Neural cell (in vitro differentiated cells): ENCODE measurements around the gene PBX2. TPM values are rescaled to one million over a fixed set of nuclear protein-coding genes. Genes with fewer than 3 reads are reported as not detected.
A peak's percentile ranks its signal among the peaks of the same experiment; 100 is the strongest.

Experiments
- H2AFZ ChIP-seq: fragments of 200-600, 300-800 bp; sonication (generic), shearing (Covaris generic); 2 replicates; pipeline ENCODE4 v1.6.0; 2014; ENCODE audit warnings: low read depth, mild to moderate bottlenecking, antibody characterized with exemption, low read length, moderate library complexity
- H3F3A ChIP-seq: fragments of 200-600 bp; shearing (Covaris generic); 2 replicates; pipeline ENCODE4 v1.6.1; 2016; ENCODE audit warnings: mild to moderate bottlenecking, moderate library complexity, mixed read lengths, antibody characterized with exemption, low read length; ENCODE audit not compliant: insufficient read depth, poor library complexity, severe bottlenecking
- H3K27ac ChIP-seq: fragments of 200-600, 300-800 bp; sonication (generic), shearing (Covaris generic); 2 replicates; pipeline ENCODE4 v1.5.1; 2014; ENCODE audit warnings: mild to moderate bottlenecking, low read length, moderate library complexity
- H3K27me3 ChIP-seq: fragments of 300-800, 200-600 bp; sonication (generic), shearing (Covaris generic); 2 replicates; pipeline ENCODE4 v1.6.0; 2014; ENCODE audit warnings: mild to moderate bottlenecking, low read depth, low read length, moderate library complexity; ENCODE audit not compliant: insufficient read depth
- H3K36me3 ChIP-seq: fragments of 300-800, 200-600 bp; sonication (generic), shearing (Covaris generic); 2 replicates; pipeline ENCODE4 v1.5.1; 2014; ENCODE audit warnings: mild to moderate bottlenecking, antibody characterized with exemption, low read length, moderate library complexity; ENCODE audit not compliant: insufficient read depth
- H3K4me2 ChIP-seq: fragments of 300-800, 200-600 bp; sonication (generic), shearing (Covaris generic); 2 replicates; pipeline ENCODE4 v1.6.0; 2014; ENCODE audit warnings: mild to moderate bottlenecking, low read length
- H3K4me3 ChIP-seq: fragments of 300-800, 200-600 bp; sonication (generic), shearing (Covaris generic); 2 replicates; pipeline ENCODE4 v1.5.1; 2014; ENCODE audit warnings: mild to moderate bottlenecking, low read length, moderate library complexity
- H3K79me2 ChIP-seq: fragments of 200-600 bp; shearing (Covaris generic); replicated peaks from 2 replicates; pipeline ENCODE4 v1.6.0; 2014; ENCODE audit warnings: mild to moderate bottlenecking, low read length, moderate library complexity; ENCODE audit not compliant: insufficient read depth
- H3K9ac ChIP-seq: fragments of 300-800, 200-600 bp; sonication (generic), shearing (Covaris generic); 2 replicates; pipeline ENCODE4 v1.6.1; 2016; ENCODE audit warnings: mild to moderate bottlenecking, low read length, mixed read lengths
- H3K9me2 ChIP-seq: fragments of 200-600 bp; shearing (Covaris generic); 2 replicates; pipeline ENCODE4 v1.6.1; 2016; ENCODE audit warnings: mild to moderate bottlenecking, low read length, mixed read lengths; ENCODE audit not compliant: insufficient read depth
- H3K9me3 ChIP-seq: fragments of 200-600, 300-800 bp; sonication (generic), shearing (Covaris generic); 2 replicates; pipeline ENCODE4 v1.6.1; 2016; ENCODE audit warnings: mild to moderate bottlenecking, mixed run types, low read length, moderate library complexity, mixed read lengths
- H4K20me1 ChIP-seq: fragments of 200-600 bp; shearing (Covaris generic); 2 replicates; pipeline ENCODE4 v1.6.1; 2016; ENCODE audit warnings: mild to moderate bottlenecking, mixed run types; ENCODE audit not compliant: insufficient read depth
- CTCF ChIP-seq: fragments of 450-650 bp; IDR thresholded peaks from 2 replicates; pipeline ENCODE4 v1.5.1; 2014; ENCODE audit warnings: antibody characterized with exemption, mild to moderate bottlenecking, moderate library complexity; ENCODE audit not compliant: poor library complexity, severe bottlenecking
- EP300 ChIP-seq: fragments of 450-650 bp; conservative IDR thresholded peaks from 2 replicates; pipeline ENCODE4 v1.6.1; 2014; ENCODE audit warnings: antibody characterized with exemption, mild to moderate bottlenecking, moderate library complexity; ENCODE audit not compliant: poor library complexity, severe bottlenecking
- EZH2 ChIP-seq: fragments of 200-600, 300-800 bp; shearing (Covaris generic), sonication (generic); IDR thresholded peaks from 2 replicates; pipeline ENCODE4 v1.6.1; 2014; ENCODE audit warnings: antibody characterized with exemption, low read length, borderline replicate concordance, mild to moderate bottlenecking; ENCODE audit not compliant: insufficient read depth, poor library complexity, severe bottlenecking
- MXI1 ChIP-seq: fragments of 450-650 bp; conservative IDR thresholded peaks from 2 replicates; pipeline ENCODE4 v1.6.1; 2014; ENCODE audit warnings: antibody characterized with exemption, mild to moderate bottlenecking; ENCODE audit not compliant: poor library complexity, severe bottlenecking
- POLR2AphosphoS5 ChIP-seq: IDR thresholded peaks from 2 replicates; pipeline ENCODE4 v1.6.1; 2012
- RAD21 ChIP-seq: fragments of 450-650 bp; conservative IDR thresholded peaks from 2 replicates; pipeline ENCODE4 v1.6.1; 2014; ENCODE audit warnings: antibody characterized with exemption, mild to moderate bottlenecking, moderate library complexity
- SMC3 ChIP-seq: fragments of 450-650 bp; conservative IDR thresholded peaks from 2 replicates; pipeline ENCODE4 v1.6.1; 2014; ENCODE audit warnings: antibody characterized with exemption, mild to moderate bottlenecking, moderate library complexity; ENCODE audit not compliant: poor library complexity
- TAF1 ChIP-seq: IDR thresholded peaks from 2 replicates; pipeline ENCODE4 v1.6.1; 2012; ENCODE audit warnings: low read depth
- polyA plus RNA-seq: library from polyadenylated mRNA; depleted of rRNA; stranded (reverse); fragments of >200 nt; gene quantifications from 2 replicates; pipeline ENCODE4 v1.2.3, GENCODE V29; 2014
- TF ChIP-seq, protein P1 (sequence below): IDR thresholded peaks from 2 replicates; pipeline ENCODE4 v1.6.1; 2012; ENCODE audit warnings: borderline replicate concordance

Gene PBX2
- polyA plus RNA-seq, 1 donor from 2014 or later: 53.2 TPM

DNA sequence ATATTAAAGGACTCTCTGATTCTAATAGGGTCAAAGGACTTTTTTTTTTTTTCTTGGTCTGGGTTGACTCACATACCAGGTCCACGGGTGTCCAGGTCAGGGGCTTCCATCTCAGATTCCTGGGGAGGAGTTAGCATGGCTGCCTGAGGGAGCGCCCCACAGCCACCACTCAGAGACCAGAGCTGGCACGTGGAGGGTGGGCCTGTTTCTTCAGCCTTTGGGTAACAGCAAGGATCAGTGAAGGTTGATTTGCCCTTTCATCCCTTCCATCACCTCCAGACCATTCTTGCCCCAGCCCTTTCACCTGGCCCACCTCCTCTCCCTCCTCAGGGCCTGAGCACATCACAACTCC is 8.3 kb upstream of the PBX2 start:
- no peak overlapping the region for H2AFZ ChIP-seq
- no peak overlapping the region for H3K4me3 ChIP-seq
- H3K9me3 ChIP-seq: no peaks in the 10 kb centered on the region
- H3K9me2 ChIP-seq: no peaks in the 10 kb centered on the region
- no peak overlapping the region for H3K27ac ChIP-seq
- no peak overlapping the region for H3K4me2 ChIP-seq
- H4K20me1 ChIP-seq: no peaks in the 10 kb centered on the region
- H3K9ac ChIP-seq: no peak overlapping the region
- H3K27me3 ChIP-seq: no peaks in the 10 kb centered on the region
- H3K36me3 ChIP-seq: no peaks in the 10 kb centered on the region
- no peak for TF ChIP-seq CTCF
- no peak for TF ChIP-seq SMC3
- TF ChIP-seq, protein P1, sequence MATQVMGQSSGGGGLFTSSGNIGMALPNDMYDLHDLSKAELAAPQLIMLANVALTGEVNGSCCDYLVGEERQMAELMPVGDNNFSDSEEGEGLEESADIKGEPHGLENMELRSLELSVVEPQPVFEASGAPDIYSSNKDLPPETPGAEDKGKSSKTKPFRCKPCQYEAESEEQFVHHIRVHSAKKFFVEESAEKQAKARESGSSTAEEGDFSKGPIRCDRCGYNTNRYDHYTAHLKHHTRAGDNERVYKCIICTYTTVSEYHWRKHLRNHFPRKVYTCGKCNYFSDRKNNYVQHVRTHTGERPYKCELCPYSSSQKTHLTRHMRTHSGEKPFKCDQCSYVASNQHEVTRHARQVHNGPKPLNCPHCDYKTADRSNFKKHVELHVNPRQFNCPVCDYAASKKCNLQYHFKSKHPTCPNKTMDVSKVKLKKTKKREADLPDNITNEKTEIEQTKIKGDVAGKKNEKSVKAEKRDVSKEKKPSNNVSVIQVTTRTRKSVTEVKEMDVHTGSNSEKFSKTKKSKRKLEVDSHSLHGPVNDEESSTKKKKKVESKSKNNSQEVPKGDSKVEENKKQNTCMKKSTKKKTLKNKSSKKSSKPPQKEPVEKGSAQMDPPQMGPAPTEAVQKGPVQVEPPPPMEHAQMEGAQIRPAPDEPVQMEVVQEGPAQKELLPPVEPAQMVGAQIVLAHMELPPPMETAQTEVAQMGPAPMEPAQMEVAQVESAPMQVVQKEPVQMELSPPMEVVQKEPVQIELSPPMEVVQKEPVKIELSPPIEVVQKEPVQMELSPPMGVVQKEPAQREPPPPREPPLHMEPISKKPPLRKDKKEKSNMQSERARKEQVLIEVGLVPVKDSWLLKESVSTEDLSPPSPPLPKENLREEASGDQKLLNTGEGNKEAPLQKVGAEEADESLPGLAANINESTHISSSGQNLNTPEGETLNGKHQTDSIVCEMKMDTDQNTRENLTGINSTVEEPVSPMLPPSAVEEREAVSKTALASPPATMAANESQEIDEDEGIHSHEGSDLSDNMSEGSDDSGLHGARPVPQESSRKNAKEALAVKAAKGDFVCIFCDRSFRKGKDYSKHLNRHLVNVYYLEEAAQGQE: no peak
- peaks cover 5% of the 10 kb centered on the region for H3F3A ChIP-seq
- no peaks in the 10 kb centered on the region for H3K79me2 ChIP-seq

- Histone ChIP-seq H3K27ac (peak overlapping the region; percentile 100), H3K4me3 (peak overlapping the region; percentile 82), H3K9ac (peak overlapping the region; percentile 100), H3K79me2 (no peaks in the 10 kb centered on the region), H3F3A (peaks cover 5% of the 10 kb centered on the region), H3K4me2 (peak overlapping the region; percentile 98), H3K9me3 (no peaks in the 10 kb centered on the region), H2AFZ (peak overlapping the region; percentile 40), H3K27me3 (no peaks in the 10 kb centered on the region), H3K36me3 (no peaks in the 10 kb centered on the region), H4K20me1 (no peaks in the 10 kb centered on the region), H3K9me2 (no peaks in the 10 kb centered on the region)
- TF ChIP-seq EZH2 (no peak), CTCF (no peak), RAD21 (no peak), MXI1 (no peak), POLR2AphosphoS5 (no peak), SMC3 (no peak), TAF1 (no peak), EP300 (no peak)
- TF ChIP-seq, protein P1: no peak
These were observed 6.9 kb upstream of the PBX2 start for GRCh38 chr6:32196682-32197616.
